NCI-H2081 treated with DMSO at 0.1 percent for 48 hours (cell line): ENCODE data around the gene BCL2L15.

Source experiments
- DNase-seq: peaks from one replicate; lab custom pipeline; 2025; lab: John Stamatoyannopoulos, UW

Gene BCL2L15

GRCh38 chr1:113887402-113888175 is at the start of gene BCL2L15:
BCL2L15 (minus strand) TSS chr1:113887581; CDS start chr1:113887375, 206 bp downstream.
- no peak for DNase-seq

- DNase-seq: no peak
These were observed 49.8 kb upstream of the BCL2L15 start for GRCh38 chr1:113937146-113937545.

- DNase-seq: no peak
These were observed 48.6 kb upstream of the BCL2L15 start for GRCh38 chr1:113935970-113936369.

- no peak for DNase-seq
These were observed 47.8 kb upstream of the BCL2L15 start for GRCh38 chr1:113935176-113935575.

- DNase-seq: no peak
These were observed 47.2 kb upstream of the BCL2L15 start for GRCh38 chr1:113934511-113935055.

- DNase-seq: no peak
These were observed 46.6 kb upstream of the BCL2L15 start for GRCh38 chr1:113934006-113934405.

GRCh38 chr1:113931451-113931851 is 44.1 kb upstream of the BCL2L15 start:
- DNase-seq: no peak

GRCh38 chr1:113930499-113931161 is 43.2 kb upstream of the BCL2L15 start:
- no peak for DNase-seq

GRCh38 chr1:113929750-113930498 is 42.5 kb upstream of the BCL2L15 start:
- DNase-seq: no peak

GRCh38 chr1:113928941-113929749 is 41.8 kb upstream of the BCL2L15 start, which contains the start of gene HIPK1:
HIPK1 (plus strand) TSS chr1:113929324.
- DNase-seq: peak; percentile 54

GRCh38 chr1:113928187-113928930 is 41.0 kb upstream of the BCL2L15 start:
- DNase-seq: no peak

- DNase-seq: no peak
These were observed 37.1 kb upstream of the BCL2L15 start for GRCh38 chr1:113924473-113924872.

GRCh38 chr1:113922957-113923356 is 35.6 kb upstream of the BCL2L15 start:
- DNase-seq: no peak

GRCh38 chr1:113918243-113918642 is 30.9 kb upstream of the BCL2L15 start:
- no peak for DNase-seq

- DNase-seq: no peak
These were observed 30.2 kb upstream of the BCL2L15 start for GRCh38 chr1:113917400-113918082.

GRCh38 chr1:113916974-113917373 is 29.6 kb upstream of the BCL2L15 start:
- DNase-seq: no peak

GRCh38 chr1:113913887-113914664 is 26.7 kb upstream of the BCL2L15 start:
- no peak for DNase-seq

GRCh38 chr1:113913312-113913668 is 25.9 kb upstream of the BCL2L15 start:
- no peak for DNase-seq

GRCh38 chr1:113912594-113913311 is 25.4 kb upstream of the BCL2L15 start:
- no peak for DNase-seq
